Fibroblast of upper back skin (primary cell): ENCODE results near the gene UNC80.

Experiments used
- DNase-seq: peaks from one replicate; pipeline ENCODE4 v3.0.0-alpha.2; 2013

Gene UNC80

DNA sequence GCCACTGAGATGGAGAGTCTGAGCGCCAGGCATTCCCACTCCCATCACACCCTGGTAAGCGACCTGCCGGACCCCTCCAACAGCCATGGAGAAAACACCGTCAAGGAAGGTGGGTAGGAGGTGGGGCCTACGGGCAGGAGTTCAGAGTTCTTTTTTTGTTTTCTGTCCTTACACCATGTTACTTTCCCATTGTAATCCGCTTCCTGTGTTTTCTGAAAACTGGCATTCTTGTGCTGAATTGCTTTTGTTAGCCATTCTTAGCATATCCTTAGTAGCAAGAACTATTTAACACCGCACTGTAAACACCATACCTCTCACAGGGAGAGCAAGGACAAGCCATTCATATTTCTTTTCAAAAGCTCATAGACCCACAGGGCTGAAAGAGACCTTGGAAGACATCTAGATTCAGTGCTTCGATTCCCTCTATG lies 46.2 kb downstream of the UNC80 start:
- no peak for DNase-seq

DNA sequence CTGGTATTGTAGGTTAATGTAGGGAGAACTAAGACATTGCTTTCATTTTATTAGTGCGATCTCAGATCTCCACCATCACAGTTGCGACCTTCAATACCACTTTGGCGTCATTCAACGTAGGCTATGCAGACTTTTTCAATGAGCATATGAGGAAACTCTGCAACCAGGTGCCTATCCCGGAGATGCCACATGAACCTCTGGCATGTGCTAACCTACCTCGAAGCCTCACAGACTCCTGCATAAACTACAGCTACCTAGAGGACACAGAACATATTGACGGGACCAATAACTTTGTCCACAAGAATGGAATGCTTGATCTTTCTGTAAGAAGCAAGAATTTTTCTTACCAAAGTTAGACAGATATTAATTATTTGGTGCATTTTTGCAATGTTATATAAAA lies 47.3 kb downstream of the UNC80 start:
- no peak for DNase-seq

DNA sequence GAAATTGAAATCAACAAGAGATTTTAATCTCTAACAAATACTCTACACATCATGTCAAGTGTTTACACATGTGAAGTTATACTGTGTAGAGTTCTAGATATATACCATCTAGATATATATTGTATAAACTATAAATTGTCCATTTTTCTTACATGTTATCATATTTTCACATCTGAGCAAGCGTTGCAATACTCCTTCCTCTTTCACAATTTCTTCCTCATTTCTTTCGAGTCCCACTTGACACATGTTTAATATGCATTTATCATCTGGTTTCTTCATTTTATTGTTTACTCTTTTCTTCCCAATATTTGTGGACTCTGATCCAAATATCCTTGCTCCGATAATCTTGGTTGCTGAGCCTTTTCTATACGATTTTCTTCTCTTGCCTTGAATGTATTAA lies 50.2 kb downstream of the UNC80 start:
- DNase-seq = no peak

DNA sequence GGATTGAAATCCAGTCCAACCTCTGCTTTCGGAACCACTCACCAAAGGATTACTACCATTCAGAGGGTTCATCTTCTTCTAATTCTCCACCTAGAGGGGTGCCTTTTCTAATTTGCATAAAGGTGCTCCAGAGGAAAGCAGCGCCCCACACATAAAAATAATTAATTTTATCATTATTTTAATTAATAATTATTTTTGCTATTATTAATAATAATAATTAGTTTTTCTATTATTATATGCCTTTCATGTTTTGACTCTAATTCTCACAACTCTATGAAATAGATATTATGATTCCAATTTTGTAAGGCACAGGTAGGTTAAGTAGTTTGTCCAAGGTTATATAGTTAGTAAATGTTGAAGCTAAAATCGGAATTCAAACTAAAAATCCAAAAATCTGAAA lies 51.9 kb downstream of the UNC80 start:
- no peak for DNase-seq

DNA sequence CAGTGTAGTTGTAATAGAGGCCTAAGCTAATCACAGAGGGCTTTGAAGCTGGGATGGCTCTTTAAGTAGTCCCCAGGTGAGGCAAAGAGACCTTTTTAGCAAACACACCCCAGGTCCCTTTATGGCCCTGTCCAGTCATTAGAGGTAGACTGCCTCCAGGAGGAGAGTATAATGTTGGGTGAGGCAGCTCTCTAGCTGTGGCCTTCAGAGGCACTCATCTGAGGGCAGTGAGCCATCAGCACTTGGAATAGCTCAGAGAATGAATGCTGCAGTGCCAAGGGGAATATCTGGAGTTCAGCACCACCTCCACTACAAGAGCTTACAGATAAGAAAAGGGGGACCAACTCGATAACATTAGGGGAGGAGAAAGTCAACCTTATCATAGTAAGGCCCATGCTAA lies 52.8 kb downstream of the UNC80 start:
- no peak for DNase-seq

DNA sequence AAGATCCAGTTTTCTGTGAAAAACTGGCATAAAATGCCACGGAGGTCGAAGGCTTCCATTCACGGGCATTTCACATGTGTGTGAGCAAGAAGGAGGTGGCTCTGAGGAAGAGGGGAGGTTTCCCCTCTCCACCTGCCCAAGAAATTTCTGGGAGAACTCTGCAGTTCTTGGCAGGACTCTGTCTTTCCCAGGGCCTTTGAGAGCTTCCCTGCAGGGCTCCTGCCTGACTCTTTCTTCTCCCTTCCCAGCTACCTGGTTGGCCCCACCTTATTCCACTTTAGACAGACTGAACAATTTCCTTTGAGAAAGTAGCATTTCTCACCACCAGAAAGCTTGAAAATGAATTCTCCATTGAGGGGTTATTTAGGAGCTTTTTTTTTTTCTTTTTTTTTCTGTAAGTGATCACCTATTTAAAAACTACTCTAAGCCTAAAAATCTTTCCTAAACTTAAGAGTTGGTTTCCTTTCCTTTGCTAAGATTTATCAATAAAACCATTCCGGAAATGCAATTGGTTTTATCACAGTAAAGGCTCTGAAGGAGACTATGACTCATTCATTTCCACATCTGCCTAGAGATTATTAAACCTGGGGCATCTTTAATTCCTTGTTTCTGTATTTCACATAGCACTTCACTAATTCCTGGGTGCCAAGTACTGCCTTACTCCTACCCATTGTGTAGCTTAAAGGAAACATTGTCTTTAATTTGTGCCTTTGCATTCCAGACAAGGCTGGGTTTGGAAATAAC lies 59.3 kb downstream of the UNC80 start:
- DNase-seq = no peak

DNA sequence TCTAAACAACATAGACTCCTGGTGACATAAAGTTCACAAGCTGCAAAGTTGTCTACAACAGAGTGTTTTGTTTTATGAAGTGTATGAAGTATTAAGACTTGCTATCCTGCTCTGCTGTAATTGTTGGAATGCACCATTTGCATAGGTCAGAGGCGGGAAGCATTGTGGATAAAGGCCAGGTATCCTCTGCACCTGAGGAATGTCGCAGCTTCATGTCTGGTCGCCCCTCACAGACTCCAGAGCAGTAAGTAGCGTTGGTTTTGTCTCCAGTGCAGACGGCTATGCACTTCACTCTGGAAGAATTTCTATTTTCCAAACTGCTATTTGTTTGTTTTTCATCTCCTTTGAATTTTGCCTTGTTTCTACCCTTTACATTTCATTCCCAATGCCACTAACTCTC lies 63.1 kb downstream of the UNC80 start:
- DNase-seq = no peak

DNA sequence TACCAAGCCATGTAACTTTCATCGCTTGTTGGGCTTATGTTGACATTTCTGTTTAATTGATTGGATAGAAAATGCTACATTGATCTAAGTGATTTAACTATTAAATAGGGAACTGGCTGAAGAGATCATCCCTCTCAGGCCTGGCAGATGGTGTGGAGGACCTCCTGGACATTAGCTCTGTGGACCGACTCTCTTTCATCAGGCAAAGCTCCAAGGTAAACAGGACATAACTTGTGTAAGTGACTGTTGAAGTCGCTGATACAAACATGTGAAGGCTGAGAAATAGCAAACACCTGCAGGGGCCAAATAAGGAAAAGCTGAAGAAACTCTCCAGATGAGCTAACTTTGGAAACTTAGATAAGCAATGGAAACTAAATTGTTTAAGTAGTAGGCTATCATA lies 68.8 kb downstream of the UNC80 start:
- no peak for DNase-seq

DNA sequence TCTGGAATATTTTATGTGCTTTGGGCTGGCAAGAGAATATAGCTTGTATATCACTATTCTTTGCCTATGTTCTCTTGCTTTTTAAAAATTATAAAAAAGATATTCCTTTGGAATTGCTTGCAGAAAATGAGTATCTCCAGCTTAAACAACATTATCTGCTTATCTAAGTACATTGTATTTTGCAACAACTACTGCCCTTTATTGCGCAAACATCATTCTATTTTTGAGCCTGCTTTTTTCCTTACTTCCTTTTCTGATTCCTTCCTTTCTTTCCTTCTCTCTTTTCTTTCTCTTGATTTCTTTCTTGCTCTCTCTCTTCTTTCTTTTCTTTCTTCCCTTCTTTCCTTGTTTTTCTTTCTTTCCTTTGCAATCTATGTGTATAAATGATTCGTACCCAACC lies 74.0 kb downstream of the UNC80 start:
- no peak for DNase-seq

DNA sequence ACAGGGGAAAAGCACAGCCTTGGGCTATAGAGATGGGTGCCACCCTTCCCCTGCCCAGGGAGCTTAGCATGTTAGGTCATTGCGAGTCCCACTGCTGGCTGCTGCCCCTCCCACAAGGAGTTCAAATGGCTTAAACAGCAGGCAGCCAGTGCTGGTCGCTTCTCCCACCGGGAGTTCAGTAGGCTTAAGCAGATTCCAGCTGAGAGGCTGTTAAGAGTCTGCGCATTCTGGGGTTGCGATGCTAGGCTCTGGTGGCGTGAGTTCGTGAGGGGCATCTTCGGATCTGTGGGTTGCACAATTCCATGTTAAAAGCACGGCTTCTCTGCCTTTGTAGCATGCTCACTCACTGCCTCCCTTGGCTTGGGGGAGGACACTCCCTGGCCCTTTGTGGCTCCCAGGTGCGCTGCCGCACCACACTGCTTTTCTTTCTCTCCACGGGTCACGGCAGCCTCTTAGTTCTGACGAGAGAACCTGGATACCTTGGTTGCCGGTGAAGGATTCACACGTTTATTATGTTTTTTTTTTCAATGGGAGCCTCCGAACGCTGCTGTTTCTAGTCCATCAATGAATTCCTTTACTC lies 93.2 kb downstream of the UNC80 start:
- DNase-seq = no peak

DNA sequence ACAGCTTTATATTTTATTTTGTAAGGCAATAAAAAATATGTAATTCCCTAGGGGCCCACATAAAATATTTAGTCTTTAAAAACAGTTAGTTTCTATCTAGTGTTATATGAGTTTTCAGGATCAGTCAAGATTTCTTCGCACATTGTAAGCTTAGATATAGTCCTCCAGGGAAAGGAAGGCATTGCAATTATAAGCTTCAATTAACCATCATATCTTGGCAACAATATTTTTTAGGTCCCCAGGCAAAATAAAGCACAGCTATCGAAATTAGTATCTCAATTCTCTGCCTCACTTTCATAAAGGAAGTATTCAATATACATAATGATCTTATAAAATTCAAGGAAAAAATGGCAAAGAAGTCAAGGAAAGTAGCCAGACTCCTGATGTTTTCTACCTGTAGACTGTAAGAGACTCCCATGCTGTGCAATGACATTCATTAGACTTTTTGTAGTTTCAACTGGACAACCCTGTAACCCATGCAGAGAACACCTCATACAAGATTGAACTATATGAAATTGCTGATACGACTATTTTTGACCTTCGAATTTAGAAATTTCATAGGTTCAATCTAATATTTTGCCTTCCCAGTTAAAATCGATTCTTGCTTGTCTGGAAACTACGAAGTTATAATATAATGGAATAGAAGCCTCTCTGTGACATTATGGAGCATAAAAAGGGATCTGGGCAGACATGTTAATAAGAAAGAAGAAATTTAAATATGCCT lies 96.8 kb downstream of the UNC80 start:
- DNase-seq = no peak

DNA sequence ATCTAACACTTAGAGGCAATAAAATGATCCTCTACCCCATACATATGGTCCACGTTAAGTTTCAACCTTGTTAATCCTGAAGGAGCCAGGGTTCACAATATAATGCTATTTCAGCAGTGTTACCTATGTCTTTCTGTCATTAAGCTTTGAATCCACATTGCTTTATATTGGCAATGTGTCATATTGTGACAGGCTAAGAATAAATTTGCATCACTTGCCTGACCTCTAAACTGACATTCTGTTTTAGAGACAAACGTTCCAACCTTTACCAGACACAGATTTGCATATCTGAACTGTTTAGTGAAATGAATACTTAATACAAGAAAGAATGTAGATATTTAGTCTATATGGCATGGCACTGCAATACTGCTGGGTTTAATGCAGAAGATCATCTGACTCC lies 98.4 kb downstream of the UNC80 start:
- no peak for DNase-seq

DNA sequence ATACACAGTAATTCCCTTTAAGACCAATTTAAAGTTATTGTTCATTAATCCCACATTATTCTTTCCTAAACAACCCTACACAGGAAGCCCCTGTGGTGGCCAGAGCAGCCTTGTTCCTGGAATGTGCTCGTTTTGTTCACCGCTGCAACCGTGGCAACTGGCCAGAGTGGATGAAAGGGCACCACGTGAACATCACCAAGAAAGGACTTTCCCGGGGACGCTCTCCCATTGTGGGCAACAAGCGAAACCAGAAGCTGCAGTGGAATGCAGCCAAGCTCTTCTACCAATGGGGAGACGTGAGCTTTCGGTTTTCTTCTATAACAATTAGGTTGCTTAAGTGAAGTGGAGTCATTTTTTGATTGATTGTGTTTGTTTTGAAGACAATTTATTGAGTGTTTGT lies 101.0 kb downstream of the UNC80 start:
- no peak for DNase-seq

DNA sequence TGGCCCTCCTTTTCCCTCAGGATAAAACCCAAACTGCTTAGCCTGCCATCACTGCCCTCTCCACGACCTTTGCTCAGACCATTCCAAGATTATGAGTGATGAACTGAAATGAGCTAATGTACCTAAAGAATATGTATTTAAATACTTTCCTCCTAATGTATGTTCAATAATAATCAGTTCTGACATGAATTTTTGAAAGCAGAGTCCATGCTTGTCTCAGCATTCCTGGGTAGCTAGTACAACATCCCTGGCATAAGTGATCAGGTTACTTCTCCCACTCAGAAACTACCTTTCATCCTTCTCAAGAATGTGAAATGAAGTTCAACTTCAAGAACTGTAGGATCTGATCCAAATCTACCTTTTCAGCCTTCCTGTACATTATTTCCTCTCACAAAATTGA lies 103.6 kb downstream of the UNC80 start:
- no peak for DNase-seq

DNA sequence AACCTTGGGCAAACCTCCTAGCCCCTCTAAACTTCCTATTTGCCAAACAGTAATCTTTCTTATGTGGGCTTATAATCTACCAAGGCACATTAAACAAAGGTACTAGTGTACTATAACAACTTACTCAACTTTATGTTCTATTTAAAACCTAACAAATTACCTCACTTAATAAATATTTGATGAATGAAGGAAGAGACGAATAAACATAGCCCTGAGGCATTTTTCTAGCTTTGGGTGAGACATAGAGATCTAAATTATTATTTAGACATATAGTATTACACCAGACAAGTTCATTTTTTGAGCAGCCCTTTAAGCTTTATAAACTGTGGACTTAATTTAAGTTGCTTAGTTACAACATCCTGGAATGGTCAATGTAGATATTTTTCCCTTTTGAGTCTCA lies 104.6 kb downstream of the UNC80 start:
- DNase-seq = no peak

DNA sequence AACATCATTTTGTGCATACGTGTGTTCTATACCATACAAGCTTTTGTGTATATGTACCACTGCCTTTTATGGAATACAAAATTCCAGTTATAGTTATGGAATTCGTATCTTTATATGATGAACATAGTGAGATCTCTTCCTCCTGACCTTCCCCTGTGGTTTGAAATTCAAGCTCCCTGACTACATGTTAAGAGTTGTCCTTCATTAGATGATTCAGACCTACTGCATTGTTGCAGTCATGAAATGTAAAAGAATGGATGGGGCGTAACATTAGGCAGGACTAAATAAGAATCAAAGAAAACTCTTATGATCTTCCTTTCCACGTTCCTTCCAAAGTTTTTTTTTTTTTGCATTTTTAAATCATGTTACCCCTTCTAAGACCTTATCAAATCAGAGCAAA lies 107.1 kb downstream of the UNC80 start:
- DNase-seq = no peak

DNA sequence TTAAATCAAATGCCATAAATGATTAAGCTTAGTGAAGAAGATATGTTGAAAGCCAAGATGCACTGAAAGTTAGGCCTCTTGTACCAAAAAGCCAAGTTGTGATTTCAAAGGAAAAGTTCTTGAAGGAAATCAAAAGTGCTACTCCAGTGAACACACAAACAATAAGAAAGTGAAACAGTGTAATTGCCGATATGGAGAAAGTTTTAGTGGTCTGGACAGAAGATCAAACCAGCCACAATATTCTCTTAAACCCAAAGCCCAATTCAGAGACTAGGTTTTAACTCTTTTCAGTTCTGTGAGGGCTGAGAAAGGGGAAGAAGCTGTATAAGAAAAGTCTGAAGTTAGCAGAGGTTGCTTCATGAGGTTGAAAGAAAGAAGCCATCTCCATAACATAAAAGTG lies 129.0 kb downstream of the UNC80 start:
- no peak for DNase-seq

DNA sequence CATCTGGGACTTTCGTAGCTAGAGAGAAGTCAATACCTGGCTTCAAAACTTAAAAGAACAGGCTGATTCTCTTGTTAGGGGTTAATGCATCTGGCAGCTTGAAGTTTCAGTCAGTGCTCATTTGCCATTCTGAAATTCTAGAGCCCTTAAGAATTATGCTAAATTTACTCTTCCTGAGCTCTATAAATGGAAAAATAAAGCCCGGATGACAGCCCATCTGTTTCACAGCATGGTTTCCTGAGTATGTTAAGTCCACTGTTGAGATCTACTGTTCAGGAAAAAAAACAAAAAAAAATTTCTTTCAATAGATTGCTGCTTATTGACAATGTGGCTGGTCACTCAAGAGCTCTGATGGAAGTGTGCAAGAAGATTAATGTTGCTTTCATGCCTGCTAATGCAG lies 129.5 kb downstream of the UNC80 start:
- no peak for DNase-seq

DNA sequence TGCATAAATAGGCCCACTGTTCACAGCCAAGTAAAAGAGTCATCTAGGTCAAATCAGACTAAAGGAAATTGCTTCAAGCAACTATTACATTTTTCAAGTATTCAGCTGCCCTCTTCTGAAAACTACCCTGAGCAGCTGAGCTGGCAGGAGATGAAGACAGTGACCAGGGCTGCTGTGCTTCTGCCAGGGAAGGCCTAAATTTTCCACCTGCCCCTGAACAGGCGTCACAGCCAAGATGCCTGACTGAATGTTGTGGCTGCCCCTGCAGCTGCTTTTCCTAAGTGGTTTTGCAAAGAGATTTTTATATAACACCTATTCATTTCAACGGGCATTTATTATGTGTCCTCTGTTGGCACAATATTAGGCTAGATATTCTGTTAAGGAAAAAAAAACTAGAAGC lies 134.1 kb downstream of the UNC80 start:
- DNase-seq = no peak

DNA sequence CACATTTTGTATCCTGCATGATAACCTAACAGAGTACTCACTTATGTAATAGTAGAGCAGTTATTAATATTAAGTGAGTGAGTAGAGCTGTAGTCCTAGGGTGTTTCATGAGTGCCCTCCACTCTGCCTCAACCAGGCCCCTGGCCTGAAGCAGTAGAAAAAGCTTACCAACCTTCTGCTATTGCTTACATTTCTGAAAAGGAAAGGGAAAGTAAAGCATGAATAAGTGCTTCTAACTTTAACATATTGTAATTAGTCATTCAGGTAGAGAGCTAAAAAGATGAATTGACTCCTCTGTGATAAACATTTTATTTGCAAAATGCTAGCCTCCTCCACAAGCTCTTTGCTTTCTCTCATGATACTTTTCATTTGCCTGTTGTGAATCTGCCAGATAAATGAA lies 136.1 kb downstream of the UNC80 start:
- no peak for DNase-seq

DNA sequence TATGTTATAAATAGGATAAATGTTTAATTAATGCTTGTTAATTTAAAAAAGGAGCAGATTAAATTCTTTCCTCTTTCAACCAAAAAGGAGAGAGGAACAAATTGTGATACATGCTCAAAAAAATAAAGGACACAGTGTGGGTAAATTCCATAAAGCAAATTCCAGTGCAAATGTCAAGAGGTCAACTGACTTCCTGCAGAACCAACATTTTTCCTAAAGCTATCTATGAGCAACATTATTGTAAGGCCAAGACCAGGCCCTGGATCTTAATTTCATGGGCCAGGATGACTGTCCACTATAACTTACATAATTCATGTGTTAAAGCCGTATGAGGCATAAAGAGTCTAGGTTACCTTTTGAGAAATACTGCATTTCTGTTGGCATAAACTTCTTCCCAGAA lies 136.9 kb downstream of the UNC80 start:
- no peak for DNase-seq

DNA sequence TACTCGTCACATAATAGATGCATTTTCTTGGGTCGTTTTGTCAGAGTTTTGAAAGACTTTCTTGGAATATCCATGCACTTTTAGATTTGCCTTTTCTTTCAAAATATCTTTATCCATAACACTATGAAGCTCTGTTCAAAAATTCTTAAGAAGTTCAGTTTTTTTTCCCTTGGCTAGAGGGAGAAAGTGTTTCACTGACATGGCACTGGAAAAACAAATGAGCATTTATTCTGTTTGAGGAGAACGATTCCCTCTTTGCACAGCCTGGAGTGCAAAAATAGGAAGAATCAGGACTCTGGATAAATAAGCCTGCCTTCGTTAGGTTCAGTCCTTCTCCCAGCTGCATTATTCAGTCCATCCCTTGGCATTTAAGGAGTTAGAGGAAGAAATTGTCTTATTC lies 139.9 kb downstream of the UNC80 start:
- DNase-seq = no peak

DNA sequence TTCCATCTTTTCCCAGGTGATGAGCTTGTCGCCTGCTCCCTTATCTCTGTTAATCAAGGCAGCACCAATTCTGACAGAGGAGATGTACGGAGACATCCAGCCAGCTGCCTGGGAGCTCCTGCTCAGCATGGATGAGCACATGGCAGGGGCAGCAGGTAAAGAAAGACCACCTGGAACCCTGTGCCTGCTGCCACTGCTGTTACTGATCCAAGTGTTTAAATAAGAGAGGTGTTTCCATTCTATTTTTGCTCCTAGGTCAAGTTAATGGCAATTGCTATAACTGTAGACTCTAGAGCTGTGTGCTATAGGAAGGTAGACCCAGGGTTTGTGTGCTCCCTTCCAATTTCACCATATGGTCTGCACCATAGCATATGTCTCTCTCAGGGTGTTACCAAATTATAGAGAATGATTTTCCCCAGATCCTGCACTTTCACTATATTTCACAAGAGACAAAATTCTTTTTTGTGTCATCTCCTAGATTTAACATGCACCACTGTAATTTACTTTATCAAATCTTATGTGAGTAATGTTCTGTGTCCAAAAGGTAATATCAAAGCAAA lies 142.2 kb downstream of the UNC80 start:
- DNase-seq = no peak

DNA sequence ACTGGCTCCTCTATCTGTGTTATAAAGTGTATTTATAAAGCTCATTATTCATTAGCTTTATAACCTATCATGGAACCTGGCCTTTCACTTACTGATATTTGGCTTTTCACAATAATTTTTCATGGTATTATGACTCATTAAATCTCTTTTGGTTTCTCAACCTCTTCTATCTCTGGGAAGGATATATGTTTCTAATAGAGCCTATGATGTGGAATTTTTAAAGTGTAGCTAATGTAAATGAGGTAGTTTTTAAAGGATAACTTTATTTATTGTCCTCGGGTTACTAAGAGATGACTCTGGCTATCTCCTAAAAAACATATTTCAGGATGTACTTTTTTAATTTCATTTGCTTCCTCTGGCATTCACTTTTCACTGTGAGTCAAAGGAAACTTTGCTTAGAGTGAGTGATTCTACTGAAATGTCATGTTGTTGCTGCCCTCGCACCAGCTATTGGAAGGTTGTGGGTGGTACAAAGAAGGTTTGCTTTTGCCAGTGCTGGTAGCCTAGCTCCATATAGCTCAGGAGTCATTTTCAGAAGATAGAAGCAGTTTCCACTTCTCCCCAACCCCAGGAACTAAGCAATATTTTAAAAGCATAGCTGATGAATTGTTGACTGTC lies 145.6 kb downstream of the UNC80 start:
- no peak for DNase-seq
